GM12891 (cell line): ENCODE results near the gene MNX1.

Experiments
- POLR2A ChIP-seq: IDR thresholded peaks from 2 replicates; pipeline ENCODE4 v1.6.1; 2011; ENCODE audit warnings: low read depth, low read length, control low read depth
- POLR2AphosphoS5 ChIP-seq: IDR thresholded peaks from 2 replicates; pipeline ENCODE4 v1.6.1; 2011; ENCODE audit warnings: low read depth, low read length, control low read depth
- TAF1 ChIP-seq: IDR thresholded peaks from 2 replicates; pipeline ENCODE4 v1.6.1; 2011; ENCODE audit warnings: low read depth, low read length, control low read depth

GRCh38 chr7:156999958-157000726 lies 10.3 kb downstream of the MNX1 start:
- TF ChIP-seq POLR2AphosphoS5 (no peak), POLR2A (no peak), TAF1 (no peak)
